HepG2 (cell line): Measurements from ENCODE around the gene CDC42EP3. TPM values are rescaled to one million over a fixed set of nuclear protein-coding genes. Genes with fewer than 3 reads are reported as not detected.

Experiments used
- ATAC-seq: fragments of 200-7000 bp; cut with Tn5 transposase; 3 replicates; pipeline ENCODE4 v1.9.1; 2020; ENCODE audit warnings: mild to moderate bottlenecking, moderate library complexity
- BruUV-seq: library from RNA; stranded (reverse); fragments of 400-500 nt; replicated peaks from 2 replicates; lab custom pipeline; 2021; lab: Mats Ljungman, UMichigan
- CTCF ChIA-PET: fragments of 300-600 bp; formaldehyde crosslinking; extraction: SDS; loops from one replicate; lab custom pipeline; 2021; ENCODE audit warnings: low total read pairs, inconsistent platforms, low intra/inter-chr PET ratio; lab: Yijun Ruan, JAX
- POLR2A ChIA-PET: fragments of 350-600 bp; sonication (Branson Sonifier 250); formaldehyde crosslinking; loops from one replicate; lab custom pipeline; 2020; ENCODE audit warnings: antibody characterized with exemption, inconsistent platforms; lab: Yijun Ruan, JAX
- DNase-seq: peaks from one replicate; pipeline ENCODE4 v3.0.0-alpha.2; 2015; ENCODE audit warnings: low spot score
- FAIRE-seq: peaks from 3 replicates; lab custom pipeline; 2011; peaks lifted over from hg19 to GRCh38; lab: Jason Lieb, UNC
- H2AFZ ChIP-seq: one replicate; pipeline ENCODE4 v1.6.1; 2011; ENCODE audit warnings: low read length, inconsistent platforms
- H3K27ac ChIP-seq: fragments of 300-600 bp; 3 replicates; pipeline ENCODE4 v1.8.0; 2011; ENCODE audit warnings: mixed run types, mild to moderate bottlenecking, mixed read lengths, low read length, inconsistent platforms; ENCODE audit not compliant: insufficient read depth; ENCODE audit errors: extremely low read length
- H3K27me3 ChIP-seq, 2 experiments: fragments of 200-600 bp in 1 of 2; 2 replicates in 1 of 2; 3 replicates in 1 of 2; pipeline versions ENCODE4 v1.6.0 to v1.8.0; 2011; ENCODE audit warnings: low read length in 2 of 2, mild to moderate bottlenecking in 2 of 2, moderate library complexity in 2 of 2, inconsistent platforms in 1 of 2; ENCODE audit not compliant: insufficient read depth in 2 of 2, control insufficient read depth in 1 of 2
- H3K36me3 ChIP-seq, 2 experiments: fragments of 200-600 bp in 1 of 2; replicated peaks in 1 of 2; 2 replicates in 1 of 2; 3 replicates in 1 of 2; pipeline versions ENCODE4 v1.5.1 to v1.8.0; 2011; ENCODE audit warnings: low read length in 2 of 2, inconsistent platforms in 1 of 2; ENCODE audit not compliant: insufficient read depth in 2 of 2, control insufficient read depth in 1 of 2
- H3K4me1 ChIP-seq: 2 replicates; pipeline ENCODE4 v1.5.1; 2012; ENCODE audit warnings: low read length, inconsistent platforms; ENCODE audit not compliant: insufficient read depth
- H3K4me2 ChIP-seq: 2 replicates; pipeline ENCODE4 v1.6.0; 2011; ENCODE audit warnings: low read depth, low read length, inconsistent platforms
- H3K4me3 ChIP-seq, 3 experiments: fragments of 200-600 bp in 1 of 3; sonication (generic), shearing (Covaris generic) in 1 of 3; replicated peaks in 1 of 3; 2 replicates each; pipeline ENCODE4 v1.5.1; 2011 to 2016; ENCODE audit warnings: low read length in 3 of 3, inconsistent platforms in 2 of 3, low read depth in 2 of 3, mild to moderate bottlenecking in 2 of 3, control low read depth in 1 of 3, mixed read lengths in 1 of 3; ENCODE audit not compliant: insufficient read depth in 1 of 3
- H3K79me2 ChIP-seq: one replicate; pipeline ENCODE4 v1.6.1; 2011; ENCODE audit warnings: low read length, inconsistent platforms; ENCODE audit not compliant: insufficient read depth
- H3K9ac ChIP-seq: 2 replicates; pipeline ENCODE4 v1.6.0; 2011; ENCODE audit warnings: mild to moderate bottlenecking, low read depth, low read length, inconsistent platforms; ENCODE audit not compliant: insufficient read depth
- H3K9me3 ChIP-seq: 2 replicates; pipeline ENCODE4 v1.5.1; 2012; ENCODE audit warnings: mild to moderate bottlenecking, low read length
- H4K20me1 ChIP-seq: 2 replicates; pipeline ENCODE4 v1.6.0; 2011; ENCODE audit warnings: inconsistent platforms, mild to moderate bottlenecking, low read length, moderate library complexity; ENCODE audit not compliant: insufficient read depth
- BCL3 ChIP-seq: sonication (generic); formaldehyde crosslinking; IDR thresholded peaks from 2 replicates; pipeline ENCODE4 v1.5.1; 2020; ENCODE audit warnings: mild to moderate bottlenecking, missing genetic modification reagents, moderate library complexity
- DBP ChIP-seq: sonication (generic); formaldehyde crosslinking; IDR thresholded peaks from 2 replicates; pipeline ENCODE4 v1.4.0; 2020; ENCODE audit warnings: missing genetic modification reagents; ENCODE audit errors: not compliant biosample characterization
- FOXA1 ChIP-seq, 2 experiments: fragments of 450-650 bp in 1 of 2; sonication (generic) in 1 of 2; formaldehyde crosslinking in 1 of 2; IDR thresholded peaks; 2 replicates each; pipeline versions ENCODE4 v1.4.0 to v1.6.1; 2016 to 2020; ENCODE audit warnings: missing genetic modification reagents in 1 of 2
- HBP1 ChIP-seq: IDR thresholded peaks from 2 replicates; pipeline ENCODE4 v1.6.1; 2016; ENCODE audit warnings: low read depth, control low read depth
- HNRNPH1 ChIP-seq: fragments of 200-400 bp; formaldehyde crosslinking; optimal IDR thresholded peaks from 2 replicates; pipeline ENCODE3; 2017; ENCODE audit warnings: mild to moderate bottlenecking, low read depth, low read length
- MIER3 ChIP-seq: IDR thresholded peaks from 2 replicates; pipeline ENCODE4 v1.6.1; 2016; ENCODE audit warnings: missing compliant biosample characterization, borderline replicate concordance
- NFATC3 ChIP-seq: sonication (generic); formaldehyde crosslinking; IDR thresholded peaks from 2 replicates; pipeline ENCODE4 v1.5.1; 2020; ENCODE audit warnings: mild to moderate bottlenecking, missing genetic modification reagents
- NFE2 ChIP-seq: sonication (generic); formaldehyde crosslinking; IDR thresholded peaks from 2 replicates; pipeline ENCODE4 v1.4.0; 2020; ENCODE audit warnings: missing genetic modification reagents
- NR2F6 ChIP-seq, 2 experiments: IDR thresholded peaks; 2 replicates each; pipeline ENCODE4 v1.6.1; 2016; ENCODE audit warnings: antibody characterized with exemption in 1 of 2, mild to moderate bottlenecking in 1 of 2
- PCBP1 ChIP-seq: fragments of 200-400 bp; formaldehyde crosslinking; IDR thresholded peaks from 2 replicates; pipeline ENCODE4 v1.6.1; 2017; ENCODE audit warnings: mild to moderate bottlenecking, low read depth, low read length, borderline replicate concordance
- SRF ChIP-seq: IDR thresholded peaks from 2 replicates; pipeline ENCODE4 v1.6.1; 2011; ENCODE audit warnings: mild to moderate bottlenecking, low read depth, low read length, moderate library complexity
- ZNF292 ChIP-seq: sonication (generic); formaldehyde crosslinking; IDR thresholded peaks from 2 replicates; pipeline ENCODE4 v1.8.1; 2022; ENCODE audit warnings: mild to moderate bottlenecking, low read depth, missing genetic modification reagents, borderline replicate concordance
- ZNF609 ChIP-seq: sonication (generic); formaldehyde crosslinking; IDR thresholded peaks from 2 replicates; pipeline ENCODE4 v1.4.0; 2020; ENCODE audit warnings: mild to moderate bottlenecking, missing genetic modification reagents, borderline replicate concordance
- ZNF788 ChIP-seq: sonication (generic); formaldehyde crosslinking; IDR thresholded peaks from 2 replicates; pipeline ENCODE4 v1.5.0; 2020; ENCODE audit warnings: mild to moderate bottlenecking, missing genetic modification reagents, borderline replicate concordance
- ZNF816 ChIP-seq: sonication (generic); formaldehyde crosslinking; IDR thresholded peaks from 2 replicates; pipeline ENCODE4 v1.8.0; 2022; ENCODE audit warnings: missing genetic modification reagents, mild to moderate bottlenecking, borderline replicate concordance
- WGBS: methylation state at CpG from one replicate; pipeline ENCODE4 v1.1.6; 2017; ENCODE audit warnings: low lambda C conversion rate; 5-methylcytosine and 5-hydroxymethylcytosine counted together
- in situ Hi-C: cut with HindIII; loops from 2 replicates; pipeline ENCODE4 v1.10.0; 2017; ENCODE audit warnings: low pct_unique_long_range_greater_than_20kb; ENCODE audit not compliant: extremely low pct_ligation_motif_present
- intact Hi-C: fragments of 100-400 bp; cut with micrococcal nuclease; formaldehyde crosslinking; loops from one replicate; pipeline ENCODE4 v1.10.0; 2022; ENCODE audit not compliant: unreplicated experiment
- polyA plus RNA-seq, 8 experiments: library from polyadenylated mRNA; depleted of rRNA in 3 of 8; stranded (reverse) in 7 of 8; unstranded in 1 of 8; fragments of >200 nt; fragmentation: Illumina TruSeq in 4 of 8; extraction: Trizol in 4 of 8; gene quantifications; 2 replicates each; pipeline versions ENCODE4 v1.2.1 to v1.2.3, GENCODE V29; 2011 to 2016; ENCODE audit warnings: low read depth in 4 of 8, missing spikeins in 1 of 8, mixed read lengths in 1 of 8; ENCODE audit not compliant: insufficient read depth in 1 of 8
- total RNA-seq, 5 experiments: library from RNA; depleted of rRNA; stranded (reverse); fragments of >200 nt; fragmentation: Illumina TruSeq; extraction: Trizol; gene quantifications; 2 replicates each; pipeline ENCODE4 v1.2.3, GENCODE V29; 2016; ENCODE audit warnings: low read depth in 1 of 5

Gene CDC42EP3
- total and polyA plus RNA-seq, 2 of the 13 experiments (the other 11 are each of a cell fraction or from before 2014, with no cell fraction given) = 0.01 TPM; not detected in 1

- H3K9me3 ChIP-seq = no peaks in the 10 kb centered on the region
- no peak overlapping the region for H3K27ac ChIP-seq
- no peaks in the 10 kb centered on the region for H3K4me1 ChIP-seq
- no peak overlapping the region for H3K4me3 ChIP-seq
- H3K79me2 ChIP-seq = no peaks in the 10 kb centered on the region
- H3K36me3 ChIP-seq = no peaks in the 10 kb centered on the region
- ChIA-PET POLR2A (no interaction called here), CTCF (no interaction called here)
- no peaks in the 10 kb centered on the region for H3K27me3 ChIP-seq
- no peak overlapping the region for H3K9ac ChIP-seq
- H2AFZ ChIP-seq = no peak overlapping the region
- no peak for ATAC-seq
- intact Hi-C loops (no loop called here), in situ Hi-C loops (no loop called here)
- 20% methylated on average over 2 of the region's 2 CpGs for WGBS
- FAIRE-seq = no peak
- no TSS peak for BruUV-seq
- H4K20me1 ChIP-seq = no peaks in the 10 kb centered on the region
- DNase-seq = no peak
- no peak overlapping the region for H3K4me2 ChIP-seq
- no peak for TF ChIP-seq ZNF292
- no peak for TF ChIP-seq NFATC3 (CRISPR knock-in tag)
- no peak for TF ChIP-seq PCBP1
- no peak for TF ChIP-seq ZNF788
- no peak for TF ChIP-seq HNRNPH1
- no peak for TF ChIP-seq NFE2 (CRISPR knock-in tag)
- no peak for TF ChIP-seq ZNF816 (CRISPR knock-in tag)
- no peak for TF ChIP-seq NR2F6 (IDR thresholded peaks at IDR 0.05)
- TF ChIP-seq NR2F6 (CRISPR knock-in tag; IDR thresholded peaks at IDR 0.05) = no peak
- no peak for TF ChIP-seq SRF
- no peak for TF ChIP-seq HBP1 (CRISPR knock-in tag)
- no peak for TF ChIP-seq MIER3
- TF ChIP-seq BCL3 (CRISPR knock-in tag) = no peak
- no peak for TF ChIP-seq FOXA1 (IDR thresholded peaks at IDR 0.05)
- no peak for TF ChIP-seq FOXA1 (CRISPR knock-in tag; IDR thresholded peaks at IDR 0.05)
- TF ChIP-seq ZNF609 (CRISPR knock-in tag) = no peak
- no peak for TF ChIP-seq DBP (CRISPR knock-in tag)
These were observed 27.6 kb upstream of the CDC42EP3 start for GRCh38 chr2:37698931-37699481.
